PFSK-1 (cell line): ENCODE measurements around the gene PIP5KL1.

ENCODE experiments used
- FOXP2 ChIP-seq: optimal IDR thresholded peaks from 2 replicates; pipeline ENCODE3; 2011; ENCODE audit warnings: borderline replicate concordance, control low read depth, inconsistent platforms; ENCODE audit not compliant: insufficient read depth; ENCODE audit errors: extremely low read length, extremely low read depth
- POLR2AphosphoS5 ChIP-seq: IDR thresholded peaks from 2 replicates; pipeline ENCODE4 v1.6.1; 2012; ENCODE audit warnings: low read depth, mild to moderate bottlenecking, control low read depth, low read length, moderate library complexity
- TAF1 ChIP-seq: IDR thresholded peaks from 2 replicates; pipeline ENCODE4 v1.6.1; 2012; ENCODE audit warnings: low read length, control low read depth, borderline replicate concordance; ENCODE audit not compliant: insufficient read depth
- TF ChIP-seq, protein P1 (sequence below), 2 experiments: IDR thresholded peaks; 2 replicates each; pipeline versions ENCODE4 v1.6.1 to v1.8.0; 2011 to 2012; ENCODE audit warnings: low read depth in 2 of 2, low read length in 2 of 2, control low read depth in 1 of 2, inconsistent platforms in 1 of 2, mild to moderate bottlenecking in 1 of 2, moderate library complexity in 1 of 2; ENCODE audit not compliant: insufficient read depth in 1 of 2

DNA sequence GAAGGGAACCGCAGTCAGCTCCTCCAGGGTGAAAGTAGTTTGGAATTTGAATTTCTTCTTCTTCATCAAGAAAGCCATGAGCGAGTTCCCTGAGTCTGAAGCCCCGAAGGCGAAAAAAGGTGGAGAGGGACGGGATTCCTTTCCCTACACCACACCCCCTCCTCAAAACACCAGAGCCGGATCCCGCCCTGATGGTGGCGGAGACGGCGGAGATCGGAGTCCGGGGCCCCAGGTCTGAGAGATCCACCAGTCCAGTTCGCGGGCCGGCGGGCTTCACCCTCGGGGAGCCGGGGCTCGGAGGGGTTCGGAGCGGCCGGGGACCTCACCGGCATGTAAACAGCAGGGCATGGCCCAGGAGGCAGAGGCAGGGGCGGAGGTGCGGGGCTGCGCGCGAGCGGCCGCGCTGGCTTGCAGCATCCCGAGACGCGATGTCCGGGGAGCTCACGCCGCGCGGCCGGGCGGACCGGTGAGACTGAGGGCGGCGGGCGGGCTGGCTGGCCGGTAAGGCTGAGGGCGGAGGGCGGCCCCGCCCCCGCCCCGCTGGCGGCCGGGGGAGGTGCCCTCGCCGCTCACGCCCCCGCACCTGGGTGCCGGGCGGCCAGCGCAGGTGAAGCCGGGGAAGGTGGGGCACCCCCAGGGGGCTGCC, 49.6 kb upstream of the PIP5KL1 start:
- TF ChIP-seq, protein P1, sequence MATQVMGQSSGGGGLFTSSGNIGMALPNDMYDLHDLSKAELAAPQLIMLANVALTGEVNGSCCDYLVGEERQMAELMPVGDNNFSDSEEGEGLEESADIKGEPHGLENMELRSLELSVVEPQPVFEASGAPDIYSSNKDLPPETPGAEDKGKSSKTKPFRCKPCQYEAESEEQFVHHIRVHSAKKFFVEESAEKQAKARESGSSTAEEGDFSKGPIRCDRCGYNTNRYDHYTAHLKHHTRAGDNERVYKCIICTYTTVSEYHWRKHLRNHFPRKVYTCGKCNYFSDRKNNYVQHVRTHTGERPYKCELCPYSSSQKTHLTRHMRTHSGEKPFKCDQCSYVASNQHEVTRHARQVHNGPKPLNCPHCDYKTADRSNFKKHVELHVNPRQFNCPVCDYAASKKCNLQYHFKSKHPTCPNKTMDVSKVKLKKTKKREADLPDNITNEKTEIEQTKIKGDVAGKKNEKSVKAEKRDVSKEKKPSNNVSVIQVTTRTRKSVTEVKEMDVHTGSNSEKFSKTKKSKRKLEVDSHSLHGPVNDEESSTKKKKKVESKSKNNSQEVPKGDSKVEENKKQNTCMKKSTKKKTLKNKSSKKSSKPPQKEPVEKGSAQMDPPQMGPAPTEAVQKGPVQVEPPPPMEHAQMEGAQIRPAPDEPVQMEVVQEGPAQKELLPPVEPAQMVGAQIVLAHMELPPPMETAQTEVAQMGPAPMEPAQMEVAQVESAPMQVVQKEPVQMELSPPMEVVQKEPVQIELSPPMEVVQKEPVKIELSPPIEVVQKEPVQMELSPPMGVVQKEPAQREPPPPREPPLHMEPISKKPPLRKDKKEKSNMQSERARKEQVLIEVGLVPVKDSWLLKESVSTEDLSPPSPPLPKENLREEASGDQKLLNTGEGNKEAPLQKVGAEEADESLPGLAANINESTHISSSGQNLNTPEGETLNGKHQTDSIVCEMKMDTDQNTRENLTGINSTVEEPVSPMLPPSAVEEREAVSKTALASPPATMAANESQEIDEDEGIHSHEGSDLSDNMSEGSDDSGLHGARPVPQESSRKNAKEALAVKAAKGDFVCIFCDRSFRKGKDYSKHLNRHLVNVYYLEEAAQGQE (IDR thresholded peaks at IDR 0.05; ENCODE audit: insufficient read depth in 1 of 2, low read depth in 2 of 2, low read length in 2 of 2): no peak
- TF ChIP-seq POLR2AphosphoS5: no peak
- no peak for TF ChIP-seq TAF1
- no peak for TF ChIP-seq FOXP2
